ENCODE measurements around the gene REXO4.

REXO4 gene

GRCh38 chr9:133448487-133448972 lies 30.7 kb upstream of the REXO4 start:
- no peak overlapping the region for H3K4me3 ChIP-seq (ENCODE audit: low read depth, low read length)
- TF ChIP-seq, protein P1, sequence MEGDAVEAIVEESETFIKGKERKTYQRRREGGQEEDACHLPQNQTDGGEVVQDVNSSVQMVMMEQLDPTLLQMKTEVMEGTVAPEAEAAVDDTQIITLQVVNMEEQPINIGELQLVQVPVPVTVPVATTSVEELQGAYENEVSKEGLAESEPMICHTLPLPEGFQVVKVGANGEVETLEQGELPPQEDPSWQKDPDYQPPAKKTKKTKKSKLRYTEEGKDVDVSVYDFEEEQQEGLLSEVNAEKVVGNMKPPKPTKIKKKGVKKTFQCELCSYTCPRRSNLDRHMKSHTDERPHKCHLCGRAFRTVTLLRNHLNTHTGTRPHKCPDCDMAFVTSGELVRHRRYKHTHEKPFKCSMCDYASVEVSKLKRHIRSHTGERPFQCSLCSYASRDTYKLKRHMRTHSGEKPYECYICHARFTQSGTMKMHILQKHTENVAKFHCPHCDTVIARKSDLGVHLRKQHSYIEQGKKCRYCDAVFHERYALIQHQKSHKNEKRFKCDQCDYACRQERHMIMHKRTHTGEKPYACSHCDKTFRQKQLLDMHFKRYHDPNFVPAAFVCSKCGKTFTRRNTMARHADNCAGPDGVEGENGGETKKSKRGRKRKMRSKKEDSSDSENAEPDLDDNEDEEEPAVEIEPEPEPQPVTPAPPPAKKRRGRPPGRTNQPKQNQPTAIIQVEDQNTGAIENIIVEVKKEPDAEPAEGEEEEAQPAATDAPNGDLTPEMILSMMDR (IDR thresholded peaks at IDR 0.05; ENCODE audit: low read depth, low read length), result no peak

GRCh38 chr9:133445293-133445969 lies 27.6 kb upstream of the REXO4 start:
- no peak overlapping the region for H3K4me3 ChIP-seq (ENCODE audit: low read depth, low read length)
- TF ChIP-seq, protein P1 (IDR thresholded peaks at IDR 0.05; ENCODE audit: low read depth, low read length), result no peak

DNA sequence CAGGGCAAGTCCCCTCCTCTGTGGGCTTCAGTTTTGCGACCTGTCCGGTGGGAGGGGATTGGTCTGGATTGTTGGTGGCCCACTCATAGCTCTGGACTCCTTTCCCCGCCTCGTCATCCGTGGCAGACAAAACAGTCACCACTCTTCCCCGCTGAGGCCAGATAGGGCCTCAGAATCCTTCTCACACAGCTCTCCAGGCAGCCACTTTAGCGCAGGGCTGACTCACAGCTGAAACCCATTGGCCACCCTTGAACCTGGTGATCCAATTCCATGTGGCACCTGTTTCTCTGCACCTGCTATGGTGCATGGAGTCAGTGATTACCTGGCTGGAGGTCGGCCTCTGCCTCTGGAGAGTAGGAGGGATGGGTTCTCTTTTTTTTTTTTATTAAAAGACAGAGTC lies 26.2 kb upstream of the REXO4 start:
- TF ChIP-seq, protein P1 (IDR thresholded peaks at IDR 0.05; ENCODE audit: low read depth, low read length), result no peak
- H3K4me3 ChIP-seq (ENCODE audit: low read depth, low read length), result no peak overlapping the region

DNA sequence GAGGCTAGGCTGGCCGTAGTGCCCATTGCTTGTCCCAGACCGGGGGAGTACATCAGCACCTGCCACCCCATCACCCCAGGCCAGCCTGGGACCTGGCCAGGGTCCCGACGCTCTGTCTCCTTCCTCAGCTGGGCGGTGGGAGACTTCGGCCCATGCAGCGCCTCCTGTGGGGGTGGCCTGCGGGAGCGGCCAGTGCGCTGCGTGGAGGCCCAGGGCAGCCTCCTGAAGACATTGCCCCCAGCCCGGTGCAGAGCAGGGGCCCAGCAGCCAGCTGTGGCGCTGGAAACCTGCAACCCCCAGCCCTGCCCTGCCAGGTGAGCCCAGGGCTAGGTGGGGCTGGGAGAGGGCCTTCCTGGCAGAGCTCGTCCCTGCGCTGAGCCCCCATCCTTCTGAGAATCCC lies 25.4 kb upstream of the REXO4 start:
- TF ChIP-seq, protein P1 (IDR thresholded peaks at IDR 0.05; ENCODE audit: low read depth, low read length), result no peak
- H3K4me3 ChIP-seq (ENCODE audit: low read depth, low read length), result no peak overlapping the region

GRCh38 chr9:133441571-133441970 lies 23.8 kb upstream of the REXO4 start:
- TF ChIP-seq, protein P1 (IDR thresholded peaks at IDR 0.05; ENCODE audit: low read depth, low read length), result no peak

GRCh38 chr9:133440874-133441273 lies 23.1 kb upstream of the REXO4 start:
- no peak overlapping the region for H3K4me3 ChIP-seq (ENCODE audit: low read depth, low read length)
- TF ChIP-seq, protein P1 (IDR thresholded peaks at IDR 0.05; ENCODE audit: low read depth, low read length), result no peak

More at GRCh38 chr9:133441571-133441970, 23.8 kb upstream of the REXO4 start:
- H3K4me3 ChIP-seq (ENCODE audit: low read depth, low read length), result no peak overlapping the region

- no peak overlapping the region for H3K4me3 ChIP-seq (ENCODE audit: low read depth, low read length)
- TF ChIP-seq, protein P1 (IDR thresholded peaks at IDR 0.05; ENCODE audit: low read depth, low read length), result no peak
Measured at GRCh38 chr9:133439337-133439736, 21.5 kb upstream of the REXO4 start.
